ENCODE results near the gene LDLRAP1.
"Not testable (repeated sequence)": the region's sequence is repeated elsewhere in the genome, so short reads cannot be mapped to it uniquely, and the experiment has no call there.

The LDLRAP1 gene

GRCh38 chr1:25504706-25505595, 38.5 kb upstream of the LDLRAP1 start:
- TF ChIP-seq CTCF (IDR thresholded peaks at IDR 0.05; ENCODE audit: low read depth, low read length), result no peak
- no peak for DNase-seq (ENCODE audit: extremely low read depth, low read depth)

- TF ChIP-seq CTCF (IDR thresholded peaks at IDR 0.05; ENCODE audit: low read depth, low read length), result no peak
- no peak for DNase-seq (ENCODE audit: extremely low read depth, low read depth)
These were observed 37.6 kb upstream of the LDLRAP1 start for GRCh38 chr1:25505656-25506385.

- DNase-seq (ENCODE audit: extremely low read depth, low read depth), result not testable (repeated sequence)
These were observed 36.6 kb upstream of the LDLRAP1 start for GRCh38 chr1:25506566-25507463.

DNA sequence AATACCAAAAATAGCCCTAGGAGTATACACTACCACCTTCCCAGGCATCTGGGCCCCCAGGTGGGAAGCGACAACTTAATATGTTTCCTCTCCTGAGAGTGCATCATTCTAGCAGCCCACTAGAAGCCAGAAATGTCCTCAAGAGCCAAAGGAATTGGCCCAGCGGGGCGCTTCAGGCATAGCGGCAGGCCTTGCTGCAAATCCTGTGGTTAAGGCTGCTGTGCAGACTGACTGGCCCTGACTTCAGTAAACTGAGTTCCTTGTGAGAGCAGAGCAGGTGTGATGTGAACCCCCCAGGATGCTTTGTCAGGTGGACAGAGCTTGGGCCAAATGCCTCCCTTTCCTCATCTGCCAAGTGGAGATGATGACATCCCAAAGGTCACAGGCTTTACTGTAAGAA, 29.7 kb upstream of the LDLRAP1 start:
- no peak for TF ChIP-seq CTCF (IDR thresholded peaks at IDR 0.05; ENCODE audit: low read depth, low read length)
- no peak for DNase-seq (ENCODE audit: extremely low read depth, low read depth)

DNA sequence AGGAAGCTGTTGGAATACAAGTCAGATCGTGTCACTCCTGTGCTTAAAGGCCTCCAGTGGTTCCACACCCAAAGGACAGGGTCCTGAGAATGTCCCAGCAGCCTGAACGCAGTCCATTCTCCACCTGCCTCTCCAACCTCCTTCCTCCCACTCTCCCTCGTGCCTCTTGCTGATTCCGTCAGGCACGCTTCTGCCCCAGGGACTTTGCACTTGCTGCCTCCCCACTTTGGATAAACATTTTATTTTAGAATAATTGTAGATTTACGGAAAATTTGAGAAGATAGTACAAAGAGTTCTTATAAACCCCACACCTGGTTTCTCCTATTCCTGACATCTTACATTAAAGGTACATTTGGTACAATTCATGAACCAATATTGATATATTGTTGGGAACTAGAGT, 28.4 kb upstream of the LDLRAP1 start:
- TF ChIP-seq CTCF (IDR thresholded peaks at IDR 0.05; ENCODE audit: low read depth, low read length), result no peak
- no peak for DNase-seq (ENCODE audit: extremely low read depth, low read depth)

DNA sequence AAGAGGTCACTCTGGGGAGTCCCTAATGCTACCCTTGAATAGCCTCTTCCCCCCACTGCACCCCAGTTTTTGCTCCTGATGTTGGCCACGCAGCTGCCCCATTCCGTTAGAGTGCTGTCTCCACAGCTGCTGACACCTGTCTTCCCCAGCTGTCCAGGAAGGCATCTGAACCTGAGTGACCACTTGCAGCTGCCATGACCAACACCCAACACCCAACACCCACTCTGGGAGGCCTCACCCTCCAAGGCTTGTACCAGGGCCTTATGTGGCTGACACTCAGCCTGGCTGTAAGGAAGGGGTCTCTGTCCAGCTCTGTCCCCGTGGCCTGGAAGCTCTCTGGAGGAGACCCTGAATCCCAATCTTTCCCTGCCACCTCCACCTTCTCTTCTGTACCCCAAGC, 26.7 kb upstream of the LDLRAP1 start:
- no peak for DNase-seq (ENCODE audit: extremely low read depth, low read depth)
- no peak for TF ChIP-seq CTCF (IDR thresholded peaks at IDR 0.05; ENCODE audit: low read depth, low read length)
